Mesothelial cell of epicardium (in vitro differentiated cells): ENCODE measurements around the gene ANAPC13. TPM values are rescaled to one million over a fixed set of nuclear protein-coding genes. Genes with fewer than 3 reads are reported as not detected.

Experiments used
- DNase-seq, 2 experiments: peaks; one replicate each; pipeline ENCODE4 v3.0.0; 2021; ENCODE audit warnings: low spot score in 2 of 2; ENCODE audit not compliant: unreplicated experiment in 2 of 2
- H3K27ac Mint-ChIP-seq: 2 replicates; pipeline ENCODE4 v1.8.0; 2021; ENCODE audit warnings: mixed read lengths
- H3K27me3 Mint-ChIP-seq: 2 replicates; pipeline ENCODE4 v1.8.0; 2021; ENCODE audit warnings: low read depth, mixed read lengths
- H3K36me3 Mint-ChIP-seq: 2 replicates; pipeline ENCODE4 v1.8.0; 2021; ENCODE audit warnings: mixed read lengths
- H3K4me1 Mint-ChIP-seq: 2 replicates; pipeline ENCODE4 v1.8.0; 2021; ENCODE audit warnings: mixed read lengths
- H3K4me3 Mint-ChIP-seq: 2 replicates; pipeline ENCODE4 v1.8.0; 2021; ENCODE audit warnings: mild to moderate bottlenecking, moderate library complexity, mixed read lengths
- H3K9me3 Mint-ChIP-seq: 2 replicates; pipeline ENCODE4 v1.8.0; 2021; ENCODE audit warnings: mixed read lengths
- total RNA-seq: library from RNA; stranded (reverse); gene quantifications from 3 replicates; pipeline ENCODE4 v1.2.1, GENCODE V29; 2021
- TF ChIP-seq, protein P1 (sequence below): fragments of 200-600 bp; sonication (generic); IDR thresholded peaks from one replicate; pipeline ENCODE4 v1.5.0; 2021; ENCODE audit warnings: antibody characterized with exemption; ENCODE audit not compliant: unreplicated experiment

Gene ANAPC13
- total RNA-seq, 1 donor from 2014 or later = 63.1 TPM

DNA sequence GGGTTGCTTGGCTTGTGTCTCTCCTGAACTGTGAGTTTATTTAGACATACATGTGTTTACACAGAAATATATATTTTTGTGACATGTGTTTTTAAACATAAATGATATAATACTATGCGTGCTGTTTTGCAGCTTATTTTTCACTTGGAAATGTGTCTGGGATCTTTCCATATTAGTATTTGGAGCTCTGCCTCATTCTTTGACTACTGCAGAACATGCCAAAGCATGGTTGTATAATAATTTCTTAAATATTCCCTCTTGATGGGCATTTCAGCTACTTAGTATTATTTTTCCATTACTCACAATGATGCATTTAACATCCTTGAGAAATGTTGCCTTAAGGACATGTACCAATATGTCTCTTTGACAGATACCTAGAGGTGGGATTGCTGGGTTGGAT lies 19.5 kb downstream of the ANAPC13 start:
- Mint-ChIP-seq H3K27me3 (no peaks in the 10 kb centered on the region), H3K9me3 (no peaks in the 10 kb centered on the region), H3K4me3 (no peak overlapping the region), H3K36me3 (no peaks in the 10 kb centered on the region), H3K4me1 (peaks cover 60% of the 10 kb centered on the region), H3K27ac (peak overlapping the region; percentile 89)
- TF ChIP-seq, protein P1, sequence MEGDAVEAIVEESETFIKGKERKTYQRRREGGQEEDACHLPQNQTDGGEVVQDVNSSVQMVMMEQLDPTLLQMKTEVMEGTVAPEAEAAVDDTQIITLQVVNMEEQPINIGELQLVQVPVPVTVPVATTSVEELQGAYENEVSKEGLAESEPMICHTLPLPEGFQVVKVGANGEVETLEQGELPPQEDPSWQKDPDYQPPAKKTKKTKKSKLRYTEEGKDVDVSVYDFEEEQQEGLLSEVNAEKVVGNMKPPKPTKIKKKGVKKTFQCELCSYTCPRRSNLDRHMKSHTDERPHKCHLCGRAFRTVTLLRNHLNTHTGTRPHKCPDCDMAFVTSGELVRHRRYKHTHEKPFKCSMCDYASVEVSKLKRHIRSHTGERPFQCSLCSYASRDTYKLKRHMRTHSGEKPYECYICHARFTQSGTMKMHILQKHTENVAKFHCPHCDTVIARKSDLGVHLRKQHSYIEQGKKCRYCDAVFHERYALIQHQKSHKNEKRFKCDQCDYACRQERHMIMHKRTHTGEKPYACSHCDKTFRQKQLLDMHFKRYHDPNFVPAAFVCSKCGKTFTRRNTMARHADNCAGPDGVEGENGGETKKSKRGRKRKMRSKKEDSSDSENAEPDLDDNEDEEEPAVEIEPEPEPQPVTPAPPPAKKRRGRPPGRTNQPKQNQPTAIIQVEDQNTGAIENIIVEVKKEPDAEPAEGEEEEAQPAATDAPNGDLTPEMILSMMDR = no peak
- no peak for DNase-seq

DNA sequence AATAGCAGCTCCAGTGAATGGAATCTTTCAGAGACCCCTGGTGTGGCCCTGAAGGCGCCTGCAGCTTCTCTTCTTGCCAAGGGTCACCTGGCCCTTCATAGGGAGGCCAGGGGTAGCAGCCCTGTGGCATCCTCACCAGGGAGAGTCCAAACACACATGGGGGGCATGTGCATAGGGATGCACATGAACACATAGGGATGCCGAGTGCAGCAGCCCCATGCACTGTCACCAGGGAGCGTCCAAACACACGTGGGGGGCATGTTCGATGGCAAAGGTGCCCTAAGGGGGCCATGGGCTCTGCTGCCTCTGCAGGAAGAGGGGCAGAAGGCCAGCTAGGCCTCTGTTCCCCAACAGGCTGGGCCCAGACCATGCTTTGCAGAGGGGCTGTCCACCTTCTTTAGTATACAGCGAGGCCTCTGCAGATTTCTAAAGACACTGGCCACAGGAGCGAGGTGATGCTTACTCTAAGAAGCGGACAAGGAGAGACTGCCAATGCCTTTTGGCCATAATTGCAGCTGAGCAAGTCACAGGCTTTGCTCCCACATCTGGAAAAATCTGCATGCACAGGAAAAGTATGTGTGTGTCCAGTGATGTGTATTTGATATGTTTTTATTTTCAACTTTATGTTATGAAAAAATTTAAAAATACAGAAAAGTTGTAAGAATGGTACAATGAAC lies 21.0 kb downstream of the ANAPC13 start:
- no peaks in the 10 kb centered on the region for H3K9me3 Mint-ChIP-seq
- H3K27ac Mint-ChIP-seq = peak overlapping the region; percentile 98
- peaks cover 68% of the 10 kb centered on the region for H3K4me1 Mint-ChIP-seq
- H3K4me3 Mint-ChIP-seq = peak overlapping the region; percentile 28
- DNase-seq = no peak
- TF ChIP-seq, protein P1 = no peak
- H3K36me3 Mint-ChIP-seq = no peaks in the 10 kb centered on the region
- no peaks in the 10 kb centered on the region for H3K27me3 Mint-ChIP-seq

DNA sequence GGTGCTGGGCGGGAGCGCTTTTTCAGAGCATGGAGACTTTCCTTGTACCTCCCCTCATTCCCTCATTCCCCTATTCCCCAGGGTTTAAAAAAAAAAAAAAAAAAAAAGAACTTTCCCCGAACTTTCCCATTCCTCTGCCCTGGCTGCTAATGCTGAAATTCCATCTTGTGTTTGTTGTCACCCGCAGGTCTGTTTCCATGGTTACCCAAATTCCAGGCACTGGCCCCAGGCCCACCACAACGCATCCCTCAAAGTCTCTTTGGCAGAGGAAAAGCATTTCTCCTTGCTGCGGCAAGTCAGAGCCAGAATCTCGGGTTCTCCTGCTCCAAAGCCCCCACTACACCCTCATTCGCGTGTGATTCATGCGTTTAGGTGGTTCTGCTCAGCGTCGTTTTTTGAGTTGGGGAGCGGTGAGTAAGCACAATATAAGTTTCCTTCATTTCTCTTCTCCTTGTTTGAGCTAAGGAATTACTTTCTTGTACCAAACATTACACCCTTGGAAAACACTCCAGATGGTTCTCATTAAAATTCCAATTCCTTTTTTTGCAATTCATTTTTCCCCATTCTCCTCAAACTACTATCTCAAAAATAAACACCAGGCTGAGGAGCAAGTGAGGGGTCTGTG lies 21.6 kb downstream of the ANAPC13 start:
- Mint-ChIP-seq H3K36me3 (no peaks in the 10 kb centered on the region), H3K27ac (peak overlapping the region; percentile 98), H3K9me3 (no peaks in the 10 kb centered on the region), H3K27me3 (no peaks in the 10 kb centered on the region), H3K4me3 (peak overlapping the region; percentile 28), H3K4me1 (peaks cover 74% of the 10 kb centered on the region)
- peak; percentile 70 to 89 for DNase-seq
- TF ChIP-seq, protein P1 = no peak

DNA sequence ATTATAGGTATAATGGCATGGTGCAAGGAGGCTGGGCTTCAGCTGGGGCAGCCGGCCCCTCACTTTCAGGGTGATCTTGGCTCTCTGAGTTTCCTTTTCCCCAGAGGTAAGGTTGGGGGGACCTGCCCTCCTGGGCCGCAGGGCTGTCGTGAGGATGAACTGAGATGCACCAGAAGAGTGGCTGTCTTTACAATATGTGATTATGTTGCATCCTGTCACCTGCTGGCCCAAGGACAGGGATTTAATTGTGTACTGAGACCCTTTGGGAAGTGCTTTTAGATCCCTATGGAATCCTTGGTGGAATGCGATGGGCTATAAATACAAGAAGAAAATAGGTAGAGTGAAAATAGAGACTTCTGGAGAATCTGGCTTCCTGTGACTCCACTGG lies 22.1 kb downstream of the ANAPC13 start:
- Mint-ChIP-seq H3K27ac (peak overlapping the region; percentile 98), H3K27me3 (no peaks in the 10 kb centered on the region), H3K36me3 (no peaks in the 10 kb centered on the region), H3K9me3 (no peaks in the 10 kb centered on the region), H3K4me1 (peaks cover 73% of the 10 kb centered on the region), H3K4me3 (peak overlapping the region; percentile 28)
- TF ChIP-seq, protein P1 = no peak
- DNase-seq = no peak

DNA sequence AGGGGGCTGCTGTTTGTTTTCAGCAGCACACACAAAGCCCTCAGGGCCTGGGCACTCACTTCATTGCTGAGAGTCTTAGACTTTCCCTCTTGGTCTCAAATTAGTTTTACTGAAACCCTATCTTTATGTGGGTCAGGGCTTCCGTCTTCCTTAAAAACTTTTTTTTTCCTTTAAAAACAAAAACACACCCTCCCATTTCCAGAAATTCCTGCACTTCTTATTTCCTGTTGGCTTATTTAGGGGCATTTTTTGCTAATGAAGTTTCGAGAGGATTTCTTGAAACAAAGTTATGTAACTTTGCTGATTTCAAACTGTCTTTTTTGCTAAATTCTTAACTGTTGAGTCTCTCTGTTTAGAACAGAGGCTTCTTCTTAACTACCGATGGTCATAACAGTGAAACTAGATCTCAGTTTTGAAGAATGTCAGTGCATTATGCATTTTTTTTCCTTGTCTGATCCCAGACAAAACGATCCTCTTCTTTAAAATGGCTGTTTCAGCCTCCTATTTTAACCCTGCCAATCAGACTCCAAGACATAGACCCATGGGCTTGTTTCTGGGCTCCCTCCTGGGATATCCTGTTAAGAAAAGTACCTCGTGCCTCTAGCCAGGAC lies 23.3 kb downstream of the ANAPC13 start:
- DNase-seq = no peak

More for the DNA sequence above, 23.3 kb downstream of the ANAPC13 start:
- Mint-ChIP-seq H3K9me3 (no peaks in the 10 kb centered on the region), H3K27me3 (no peaks in the 10 kb centered on the region), H3K4me1 (peaks cover 80% of the 10 kb centered on the region), H3K27ac (peak overlapping the region; percentile 98), H3K36me3 (no peaks in the 10 kb centered on the region), H3K4me3 (peak overlapping the region; percentile 14)
- TF ChIP-seq, protein P1 = no peak
